ENCODE data around the gene CROCC2.

CROCC2 gene

GRCh38 chr2:240876035-240876474 is 30.1 kb upstream of the CROCC2 start:
- no peak for DNase-seq

GRCh38 chr2:240876475-240877251 is 29.5 kb upstream of the CROCC2 start:
- DNase-seq = no peak

GRCh38 chr2:240877460-240878340 is 28.4 kb upstream of the CROCC2 start:
- no peak for DNase-seq

GRCh38 chr2:240878341-240878936 is 27.7 kb upstream of the CROCC2 start:
- no peak for DNase-seq

GRCh38 chr2:240879105-240879504 is 27.0 kb upstream of the CROCC2 start:
- DNase-seq = no peak

GRCh38 chr2:240881913-240882312 is 24.2 kb upstream of the CROCC2 start:
- DNase-seq = no peak

DNA sequence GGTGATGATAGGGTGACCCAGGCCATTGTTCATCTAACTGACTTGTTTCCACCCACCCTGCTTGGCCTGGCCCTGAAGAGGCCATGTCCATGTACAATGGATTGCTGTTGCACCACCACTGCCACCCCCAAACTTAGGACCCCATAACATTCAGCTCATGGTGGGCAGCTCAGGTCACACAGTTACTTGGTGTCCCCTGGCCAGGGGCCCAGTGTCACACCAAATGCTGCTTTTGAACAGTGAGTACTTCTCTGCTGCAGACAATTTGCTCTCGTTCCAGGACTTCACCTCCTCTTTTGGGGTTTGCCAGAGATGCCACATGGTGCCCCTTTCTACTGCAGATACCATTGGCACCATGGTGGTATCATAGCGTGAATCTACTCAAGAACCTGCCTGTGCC is 21.9 kb upstream of the CROCC2 start:
- no peak for DNase-seq

- no peak for DNase-seq
Observed at GRCh38 chr2:240884745-240885144, 21.4 kb upstream of the CROCC2 start.

DNA sequence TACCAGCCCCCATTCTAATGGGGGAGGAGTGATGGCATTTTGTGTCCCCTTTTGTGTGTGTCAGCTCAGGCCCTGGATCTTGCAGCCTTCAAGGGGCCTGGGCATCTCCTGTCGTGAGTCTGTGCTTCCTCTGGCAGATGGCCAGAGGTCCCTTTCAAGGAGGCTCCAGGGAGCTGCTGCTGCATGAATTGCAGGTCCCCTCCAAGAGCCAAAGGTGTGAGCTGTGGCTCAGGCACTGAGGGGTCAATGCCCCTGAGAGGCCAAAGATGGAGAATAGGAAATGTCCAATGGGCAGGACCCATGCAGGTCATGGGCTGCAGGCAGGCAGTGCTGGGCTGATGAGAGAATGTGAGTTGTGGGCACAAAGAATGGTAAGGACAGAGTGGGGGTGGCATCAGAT is 20.6 kb upstream of the CROCC2 start:
- DNase-seq = no peak

DNA sequence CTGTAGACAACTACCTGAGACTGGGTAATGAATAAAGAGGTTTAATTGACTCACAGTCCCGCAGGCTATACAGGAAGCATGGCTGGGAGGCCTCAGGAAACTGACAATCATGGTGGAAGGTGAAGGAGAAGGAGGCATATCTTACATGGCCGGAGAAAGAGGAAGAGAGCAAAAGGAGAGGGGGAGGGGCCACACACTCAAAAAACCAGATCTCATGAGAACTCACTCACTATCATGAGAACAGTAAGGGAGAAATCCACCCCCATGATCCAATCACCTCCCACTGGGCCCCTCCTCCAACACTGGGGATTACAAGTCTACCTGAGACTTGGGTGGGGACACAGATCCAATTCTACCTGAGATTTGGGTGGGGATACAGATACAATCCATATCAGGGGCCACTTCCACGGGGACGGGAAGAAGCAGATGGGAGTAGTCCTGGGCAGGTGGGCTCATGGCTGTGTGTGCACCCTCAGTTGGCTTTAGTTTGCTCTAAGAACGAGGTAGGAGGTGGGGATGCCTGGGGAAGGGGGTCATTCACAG is 20.0 kb upstream of the CROCC2 start:
- DNase-seq = no peak

DNA sequence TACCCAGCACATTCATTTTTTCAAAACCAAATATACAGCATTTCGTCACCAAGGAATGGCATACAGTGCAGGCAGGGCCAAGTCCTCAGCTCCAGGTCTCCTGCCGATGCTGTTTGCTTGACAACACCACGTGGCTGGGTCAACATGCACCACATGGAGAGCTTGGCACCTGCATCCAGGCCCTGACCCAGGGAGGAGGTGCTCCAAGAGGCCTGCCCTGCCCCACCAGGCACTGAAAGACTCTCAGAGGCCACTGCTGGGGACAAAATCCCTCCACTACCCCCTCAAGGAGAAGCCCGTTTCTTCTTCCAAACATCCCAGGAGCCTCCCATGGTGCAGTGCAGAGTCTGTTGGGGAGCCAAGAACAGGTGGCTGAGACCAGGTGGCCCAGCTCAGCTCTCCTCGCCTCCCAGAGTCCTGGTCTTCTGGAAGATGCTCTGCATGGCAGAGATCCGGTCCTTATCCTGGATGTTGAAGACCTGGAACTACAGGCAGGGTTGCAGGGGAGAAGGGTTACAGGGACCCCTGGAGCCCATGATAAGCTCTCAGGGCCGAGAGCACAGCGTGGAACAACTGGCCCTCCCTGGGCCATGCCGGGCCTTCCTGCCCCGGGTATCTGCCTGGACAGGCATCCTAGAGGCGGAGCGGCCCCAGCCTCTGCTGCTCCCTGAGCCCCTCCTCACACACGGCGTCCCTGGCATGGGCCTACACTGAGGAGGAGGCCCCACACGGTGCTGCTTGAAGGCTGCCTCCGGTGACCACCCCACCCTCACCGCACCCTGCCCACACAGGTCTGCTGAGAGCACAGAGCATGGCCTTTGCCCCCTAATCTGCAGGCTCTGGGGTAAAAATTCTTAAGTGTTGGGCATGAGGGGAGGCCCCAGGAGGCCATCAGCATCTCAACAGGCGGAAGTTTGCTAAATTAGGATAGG is 19.2 kb upstream of the CROCC2 start:
- DNase-seq = no peak

GRCh38 chr2:240887631-240888030 is 18.5 kb upstream of the CROCC2 start:
- no peak for DNase-seq

- DNase-seq = no peak
Observed at GRCh38 chr2:240888130-240888889, 17.8 kb upstream of the CROCC2 start.

DNA sequence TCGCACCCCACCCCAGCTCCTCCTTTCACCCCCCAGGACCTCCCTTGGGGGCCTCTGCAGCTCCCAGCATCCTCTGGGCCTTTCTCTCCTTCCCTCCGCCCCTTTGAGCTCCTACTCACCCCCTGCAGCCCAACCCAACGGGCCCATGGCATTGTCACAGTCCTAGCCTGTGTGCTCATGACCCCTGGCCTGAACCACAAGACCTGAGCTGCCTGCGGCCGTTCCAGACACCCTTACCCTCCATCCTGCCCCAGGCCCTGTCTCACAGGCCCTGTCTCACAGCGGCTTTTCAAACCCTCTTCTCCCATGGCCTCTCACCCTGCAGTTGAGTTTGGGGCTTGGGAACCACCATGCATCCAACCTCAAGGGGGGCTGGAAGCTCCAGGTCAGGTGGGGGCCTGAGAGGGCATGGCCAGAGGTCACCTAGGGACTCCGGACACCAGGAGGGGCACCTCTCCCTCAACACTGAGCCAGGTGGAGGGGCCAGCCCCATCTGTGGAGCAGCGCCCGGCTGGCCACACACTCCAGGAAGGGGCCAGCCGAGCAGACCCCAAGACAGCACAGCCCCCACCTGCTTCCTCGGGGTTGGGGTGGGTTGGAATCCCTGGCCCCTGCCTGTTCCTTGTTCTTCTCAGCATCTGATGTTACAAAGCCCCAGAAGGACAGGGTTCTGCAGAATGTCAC is 17.1 kb upstream of the CROCC2 start:
- no peak for DNase-seq

DNA sequence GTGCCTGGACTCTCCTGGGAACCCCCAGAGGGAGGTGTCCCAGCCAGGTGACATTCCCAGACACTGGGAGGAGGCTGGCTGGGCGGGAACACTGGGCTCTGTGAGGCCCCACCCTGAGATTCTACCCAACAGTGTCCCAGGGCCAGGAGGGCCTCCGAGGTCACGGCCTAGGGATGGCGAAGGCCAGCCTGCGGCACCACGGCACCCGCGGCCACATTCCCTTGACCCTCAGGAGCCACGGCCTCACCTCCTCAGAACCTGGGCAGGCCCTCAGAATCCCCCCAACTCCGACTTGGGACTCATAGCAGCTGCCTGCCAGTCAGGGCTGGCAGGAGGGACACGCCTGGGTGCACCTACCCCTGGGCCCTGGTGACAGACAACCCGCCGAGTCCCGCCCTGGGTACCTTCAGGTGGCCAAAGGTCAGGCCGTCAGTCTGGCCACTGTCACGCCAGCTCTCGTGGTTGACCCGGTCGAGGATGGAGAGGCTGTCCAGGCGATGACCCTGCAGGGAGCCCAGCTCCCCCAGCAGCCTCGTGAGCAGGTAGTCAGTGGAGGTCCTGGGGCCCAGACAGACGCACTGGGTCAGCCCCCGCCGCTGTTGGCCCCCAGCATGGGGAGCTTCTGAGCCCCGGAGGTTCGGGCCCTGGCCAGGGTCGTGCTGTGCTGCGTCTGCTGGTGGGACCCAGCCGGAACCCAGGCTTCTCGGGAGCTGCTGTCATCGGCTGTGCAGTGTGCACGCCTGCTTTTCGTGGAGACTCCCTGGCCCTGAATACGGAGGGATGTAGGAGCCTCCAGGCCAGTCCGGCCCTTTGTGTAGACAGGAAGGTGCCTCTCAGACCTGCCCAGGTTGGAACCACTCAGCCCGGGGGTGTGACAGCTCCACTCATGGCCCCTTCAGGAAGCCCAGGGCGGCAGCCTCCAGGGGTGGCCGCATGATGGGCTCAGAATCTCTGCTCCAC is 16.3 kb upstream of the CROCC2 start:
- no peak for DNase-seq

DNA sequence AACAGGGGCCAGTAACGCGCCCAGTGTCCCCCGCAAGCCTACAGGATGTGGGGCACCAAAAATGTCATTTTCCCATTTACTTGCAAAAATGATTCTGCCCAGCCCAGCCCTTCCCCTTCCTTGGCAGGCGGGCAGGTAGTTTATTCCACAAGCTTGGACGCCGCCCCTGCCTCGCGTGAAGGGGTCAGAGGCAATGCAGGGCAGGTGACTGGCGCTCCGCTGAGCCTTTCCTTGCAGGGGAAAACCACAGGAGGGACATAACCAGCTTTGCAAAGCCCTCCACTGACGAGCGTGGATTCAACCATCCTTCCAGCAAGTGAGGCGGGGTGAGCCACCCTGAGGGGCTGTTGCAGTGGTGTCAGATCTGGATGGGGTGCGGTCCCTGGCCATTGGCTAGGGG is 15.4 kb upstream of the CROCC2 start:
- DNase-seq = no peak

DNA sequence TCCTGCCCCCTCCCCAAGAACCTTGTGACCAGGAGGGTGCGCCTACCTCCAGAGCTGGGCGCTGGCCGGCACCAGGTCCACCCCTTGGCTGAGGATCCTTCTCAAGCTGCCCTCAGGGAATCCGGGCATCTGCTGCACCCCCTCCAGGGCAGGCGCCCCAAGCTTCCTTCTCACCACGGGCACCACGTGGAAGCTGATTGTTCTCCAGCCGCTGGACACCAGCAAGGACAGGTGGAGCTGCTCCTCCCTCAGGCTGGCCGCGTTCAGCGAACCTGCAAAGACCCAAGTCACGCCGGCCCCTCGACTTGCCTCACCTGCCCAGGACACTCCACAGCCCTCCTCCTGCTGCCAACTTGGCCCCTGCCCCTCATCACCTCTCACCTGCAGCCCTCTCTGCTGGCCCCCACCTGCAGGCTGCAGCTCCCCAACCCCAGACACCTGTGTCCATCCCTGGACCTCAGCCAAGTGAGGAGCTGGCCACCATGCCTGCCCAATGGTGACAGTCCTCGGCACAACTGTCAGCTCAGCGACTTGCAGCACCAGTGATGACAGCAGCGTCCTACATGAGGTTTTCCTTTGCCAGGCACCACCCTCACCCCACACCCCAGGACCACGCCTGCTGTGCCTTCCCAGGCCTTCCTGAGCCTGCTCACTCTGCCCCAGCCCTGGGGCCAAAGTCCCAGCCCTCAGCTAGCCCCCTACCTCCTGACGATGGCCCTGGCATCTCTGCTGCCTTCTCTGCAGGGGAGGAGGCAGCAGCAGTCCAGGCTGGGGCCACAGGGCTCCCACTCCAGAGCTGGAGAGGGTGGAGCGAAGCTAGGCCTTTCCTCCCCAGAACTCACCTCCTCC is 14.4 kb upstream of the CROCC2 start:
- no peak for DNase-seq

DNA sequence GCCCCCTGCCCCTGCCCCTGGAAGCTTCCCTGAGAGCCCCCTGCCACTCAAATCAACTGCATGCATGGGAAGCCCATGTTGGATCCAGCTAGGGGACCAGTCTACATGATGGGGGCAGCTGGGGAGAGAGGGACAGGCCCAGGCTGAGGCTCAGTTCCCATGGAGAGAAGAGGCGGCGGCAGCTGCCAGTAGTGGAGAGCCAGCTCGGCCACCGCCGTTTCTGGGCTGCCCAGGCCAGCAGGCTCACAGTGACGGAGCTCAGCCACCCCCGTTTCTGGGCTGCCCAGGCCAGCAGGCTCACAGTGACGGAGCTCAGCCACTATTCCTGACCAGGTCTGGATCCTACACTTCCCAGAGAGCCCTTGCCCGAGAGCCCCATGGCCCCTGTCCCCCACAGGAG is 13.8 kb upstream of the CROCC2 start:
- DNase-seq = no peak

DNA sequence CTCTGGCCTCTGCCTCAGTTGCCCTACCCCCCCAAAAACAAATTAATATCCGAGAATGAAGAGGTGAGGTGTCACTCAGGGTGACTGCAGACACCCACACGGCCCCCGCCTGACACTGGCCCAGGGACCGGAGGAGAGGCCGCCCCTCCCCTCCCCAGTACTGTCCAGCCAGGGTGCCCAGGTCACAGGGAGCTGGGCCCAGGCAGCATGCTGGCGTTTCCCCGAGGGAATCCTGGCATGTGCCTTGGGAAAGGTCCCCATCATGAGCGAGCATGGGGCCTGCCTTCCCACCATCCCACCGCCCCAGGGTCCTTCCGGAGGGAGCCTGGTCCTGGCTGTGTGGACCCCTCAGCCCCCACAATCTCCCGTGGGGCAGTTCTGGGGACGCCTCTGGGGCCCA is 13.2 kb upstream of the CROCC2 start:
- no peak for DNase-seq
